Femur (tissue), 1 donor: ENCODE data around the gene ADGRG1.
A peak's percentile ranks its signal among the peaks of the same experiment; 100 is the strongest.
"Not testable (repeated sequence)": the region's sequence is repeated elsewhere in the genome, so short reads cannot be mapped to it uniquely, and the experiment has no call there.

Experiments
- DNase-seq: peaks from one replicate; pipeline ENCODE4 v3.0.0-alpha.2; 2017

Gene ADGRG1

GRCh38 chr16:57669476-57670162, 41.2 kb downstream of the ADGRG1 start:
- DNase-seq = no peak

GRCh38 chr16:57670196-57670595, 41.8 kb downstream of the ADGRG1 start:
- no peak for DNase-seq

- not testable (repeated sequence) for DNase-seq
These were observed 43.0 kb downstream of the ADGRG1 start for GRCh38 chr16:57671451-57671850.

GRCh38 chr16:57672416-57672815, 44.0 kb downstream of the ADGRG1 start:
- no peak for DNase-seq

- DNase-seq = no peak
These were observed 44.4 kb downstream of the ADGRG1 start for GRCh38 chr16:57672824-57673223.

GRCh38 chr16:57675741-57676551, 47.5 kb downstream of the ADGRG1 start:
- DNase-seq = peak; percentile 63

- no peak for DNase-seq
These were observed 48.2 kb downstream of the ADGRG1 start for GRCh38 chr16:57676553-57677085.

- DNase-seq = no peak
These were observed 49.4 kb downstream of the ADGRG1 start for GRCh38 chr16:57677622-57678369.

- no peak for DNase-seq
These were observed 50.6 kb downstream of the ADGRG1 start for GRCh38 chr16:57679016-57679415.

- DNase-seq = no peak
These were observed 51.5 kb downstream of the ADGRG1 start for GRCh38 chr16:57679767-57680482.

GRCh38 chr16:57680842-57681375, 52.5 kb downstream of the ADGRG1 start:
- no peak for DNase-seq

- no peak for DNase-seq
These were observed 53.7 kb downstream of the ADGRG1 start for GRCh38 chr16:57681950-57682728.

- no peak for DNase-seq
These were observed 54.6 kb downstream of the ADGRG1 start for GRCh38 chr16:57682809-57683635.

- no peak for DNase-seq
These were observed 55.5 kb downstream of the ADGRG1 start for GRCh38 chr16:57683636-57684545.

- no peak for DNase-seq
These were observed 56.4 kb downstream of the ADGRG1 start for GRCh38 chr16:57684626-57685358.

- no peak for DNase-seq
These were observed 57.2 kb downstream of the ADGRG1 start for GRCh38 chr16:57685633-57686032.

GRCh38 chr16:57686577-57686976, 58.1 kb downstream of the ADGRG1 start:
- DNase-seq = no peak

GRCh38 chr16:57687363-57687929, 59.0 kb downstream of the ADGRG1 start:
- no peak for DNase-seq
